ENCODE results near the gene PTF1A.

GRCh38 chr10:23151071-23151470 is 41.0 kb upstream of the PTF1A start:
- TF ChIP-seq CTCF (conservative IDR thresholded peaks at IDR 0.05; ENCODE audit: low read length) (no peak), EZH2phosphoT487 (IDR thresholded peaks at IDR 0.05; ENCODE audit: borderline replicate concordance) (no peak)
